ENCODE results near the gene CPNE2.

- no peak for TF ChIP-seq CTCF (IDR thresholded peaks at IDR 0.05)
- no peak for TF ChIP-seq POLR2AphosphoS5 (IDR thresholded peaks at IDR 0.05; ENCODE audit: low read depth, low read length)
These were observed 31.1 kb upstream of the CPNE2 start for GRCh38 chr16:57061084-57061905.
